ENCODE measurements around the gene ZNF618. TPM values are rescaled to one million over a fixed set of nuclear protein-coding genes. Genes with fewer than 3 reads are reported as not detected.

The ZNF618 gene
- total and polyA plus RNA-seq, 8 donors = 9.9 to 38.6 (median 34.9) TPM

DNA sequence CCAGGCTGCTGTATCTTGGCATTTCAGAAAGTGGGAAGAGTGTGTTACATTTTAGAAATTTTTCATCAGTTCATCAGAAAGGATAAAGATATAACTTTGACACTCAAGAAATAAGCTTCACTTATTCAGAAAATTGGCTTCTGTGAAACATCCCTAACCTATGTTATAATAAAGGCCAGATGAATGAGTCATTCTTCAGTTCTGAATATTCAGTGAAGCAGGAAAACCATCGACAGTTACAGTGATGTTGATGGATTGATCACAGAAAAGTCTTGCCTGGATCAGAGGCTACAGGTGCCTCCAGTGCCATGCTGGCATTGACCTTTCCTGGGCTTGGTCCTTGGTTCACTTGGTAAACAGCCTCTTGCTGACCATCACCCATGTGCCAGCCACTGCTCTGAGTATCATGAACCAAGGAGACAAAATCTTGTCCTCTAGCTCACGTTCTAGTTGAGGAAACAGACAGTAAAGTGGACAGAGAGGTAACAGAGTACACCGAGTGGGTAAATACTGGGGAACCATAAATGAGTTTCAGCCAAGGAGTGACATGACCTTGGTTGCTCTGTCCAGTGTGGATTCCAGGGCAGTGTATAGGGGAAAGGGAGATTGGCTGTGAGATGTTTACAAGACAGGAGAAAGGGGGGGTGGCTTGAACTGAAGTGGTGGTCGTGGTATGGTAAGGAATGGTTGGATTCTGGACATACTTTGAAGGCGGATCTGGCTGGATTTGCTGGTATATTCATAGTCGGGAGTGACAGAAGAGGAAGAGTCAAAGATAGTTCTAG is 103.4 kb downstream of the ZNF618 start:
- no peak for ATAC-seq
- Histone ChIP-seq H3K36me3 (no peaks in the 10 kb centered on the region), H3K27ac (no peak overlapping the region), H3K9me3 (no peaks in the 10 kb centered on the region), H3K4me3 (no peak overlapping the region), H3K4me1 (no peaks in the 10 kb centered on the region), H3K27me3 (no peaks in the 10 kb centered on the region)
- no peak for DNase-seq
- TF ChIP-seq, protein P1, sequence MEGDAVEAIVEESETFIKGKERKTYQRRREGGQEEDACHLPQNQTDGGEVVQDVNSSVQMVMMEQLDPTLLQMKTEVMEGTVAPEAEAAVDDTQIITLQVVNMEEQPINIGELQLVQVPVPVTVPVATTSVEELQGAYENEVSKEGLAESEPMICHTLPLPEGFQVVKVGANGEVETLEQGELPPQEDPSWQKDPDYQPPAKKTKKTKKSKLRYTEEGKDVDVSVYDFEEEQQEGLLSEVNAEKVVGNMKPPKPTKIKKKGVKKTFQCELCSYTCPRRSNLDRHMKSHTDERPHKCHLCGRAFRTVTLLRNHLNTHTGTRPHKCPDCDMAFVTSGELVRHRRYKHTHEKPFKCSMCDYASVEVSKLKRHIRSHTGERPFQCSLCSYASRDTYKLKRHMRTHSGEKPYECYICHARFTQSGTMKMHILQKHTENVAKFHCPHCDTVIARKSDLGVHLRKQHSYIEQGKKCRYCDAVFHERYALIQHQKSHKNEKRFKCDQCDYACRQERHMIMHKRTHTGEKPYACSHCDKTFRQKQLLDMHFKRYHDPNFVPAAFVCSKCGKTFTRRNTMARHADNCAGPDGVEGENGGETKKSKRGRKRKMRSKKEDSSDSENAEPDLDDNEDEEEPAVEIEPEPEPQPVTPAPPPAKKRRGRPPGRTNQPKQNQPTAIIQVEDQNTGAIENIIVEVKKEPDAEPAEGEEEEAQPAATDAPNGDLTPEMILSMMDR (IDR thresholded peaks at IDR 0.05) = no peak
- intact Hi-C loops (cut with DNase I) = no loop called here

DNA sequence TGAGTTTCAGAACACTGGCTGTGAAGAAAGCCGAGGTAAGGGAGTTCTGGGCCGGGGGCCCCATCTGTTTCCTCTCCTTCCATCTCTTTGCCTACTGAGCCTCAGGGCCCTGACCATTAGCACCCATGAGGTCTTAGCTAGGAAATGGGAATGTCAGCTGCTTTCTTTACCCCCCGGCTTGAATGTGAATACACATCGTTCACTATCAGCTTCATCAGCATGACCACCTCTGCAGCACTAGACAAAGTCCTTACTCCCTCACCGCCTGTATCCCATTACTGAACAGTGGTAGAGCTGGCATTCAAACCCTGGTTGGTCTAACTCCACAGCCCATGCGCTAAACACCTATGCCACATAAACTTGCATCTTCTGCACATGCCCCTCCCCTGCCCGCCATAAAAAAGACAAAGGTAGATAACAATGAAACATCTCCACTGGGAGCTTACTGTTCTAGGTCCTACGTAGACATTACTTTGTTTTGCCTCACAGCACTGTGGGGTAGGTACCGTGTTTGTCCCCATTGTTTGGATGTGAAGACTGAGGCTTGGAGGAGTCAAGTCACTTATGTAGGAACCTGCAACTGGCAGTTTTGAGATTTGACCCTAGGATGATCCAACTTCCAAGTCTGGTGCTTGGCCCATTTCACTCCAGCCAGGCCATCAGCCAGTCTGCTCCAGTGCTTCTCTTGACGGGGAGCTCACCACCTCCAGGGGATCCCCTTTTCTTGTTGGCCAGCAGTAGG is 108.7 kb downstream of the ZNF618 start:
- TF ChIP-seq, protein P1 (IDR thresholded peaks at IDR 0.05) = no peak
- ATAC-seq (no peak), DNase-seq (no peak)
- no peaks in the 10 kb centered on the region for H3K9me3 ChIP-seq
- H3K27ac ChIP-seq = no peak overlapping the region
- intact Hi-C loops (cut with DNase I) = no loop called here
- no peak overlapping the region for H3K4me3 ChIP-seq
- H3K4me1 ChIP-seq = peaks cover 0 to 3% of the 10 kb centered on the region in 2 donors
- no peaks in the 10 kb centered on the region for H3K27me3 ChIP-seq
- H3K36me3 ChIP-seq = no peaks in the 10 kb centered on the region

GRCh38 chr9:113985968-113986585 is 110.0 kb downstream of the ZNF618 start:
- Histone ChIP-seq H3K36me3 (no peaks in the 10 kb centered on the region), H3K4me3 (no peak overlapping the region), H3K4me1 (peaks cover 0 to 12% of the 10 kb centered on the region in 2 donors), H3K27me3 (no peaks in the 10 kb centered on the region), H3K9me3 (no peaks in the 10 kb centered on the region), H3K27ac (no peak overlapping the region)
- intact Hi-C loops (cut with DNase I) = no loop called here
- DNase-seq (no peak), ATAC-seq (peak; percentile 18)
- TF ChIP-seq, protein P1 (IDR thresholded peaks at IDR 0.05) = no peak

DNA sequence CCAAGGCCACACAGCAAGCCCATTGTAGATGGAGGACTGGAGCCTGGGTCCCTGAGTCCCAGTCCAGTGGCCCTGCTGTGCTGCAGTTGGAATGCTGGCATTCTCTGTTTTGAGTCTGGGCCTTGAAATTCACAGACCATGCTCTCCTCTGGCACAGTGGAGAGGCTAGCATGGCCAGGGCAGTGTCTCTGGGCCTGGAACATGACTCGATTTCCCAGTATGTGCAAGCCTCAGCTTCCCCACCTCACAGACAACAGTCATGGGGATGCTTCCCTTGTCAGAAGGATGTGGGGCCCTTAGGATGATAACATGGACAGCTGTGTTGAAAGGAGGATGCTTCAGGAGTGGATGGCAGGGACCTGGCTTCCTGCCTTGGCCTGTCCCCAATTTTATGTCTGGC is 110.8 kb downstream of the ZNF618 start:
- no peak for DNase-seq
- H3K36me3 ChIP-seq = no peaks in the 10 kb centered on the region
- H3K27me3 ChIP-seq = no peaks in the 10 kb centered on the region
- no peak overlapping the region for H3K27ac ChIP-seq
- peaks cover 0 to 20% of the 10 kb centered on the region in 2 donors for H3K4me1 ChIP-seq
- no peak for ATAC-seq
- TF ChIP-seq, protein P1 (IDR thresholded peaks at IDR 0.05) = no peak
- no peaks in the 10 kb centered on the region for H3K9me3 ChIP-seq
- H3K4me3 ChIP-seq = no peak overlapping the region
- intact Hi-C loops (cut with DNase I) = no loop called here

- ATAC-seq (no peak), DNase-seq (no peak)
- H3K4me1 ChIP-seq = peaks cover 0 to 26% of the 10 kb centered on the region in 2 donors
- no peaks in the 10 kb centered on the region for H3K27me3 ChIP-seq
- TF ChIP-seq, protein P1 (IDR thresholded peaks at IDR 0.05) = no peak
- no peak overlapping the region for H3K4me3 ChIP-seq
- no peaks in the 10 kb centered on the region for H3K9me3 ChIP-seq
- intact Hi-C loops (cut with DNase I) = no loop called here
- no peak overlapping the region for H3K27ac ChIP-seq
- no peaks in the 10 kb centered on the region for H3K36me3 ChIP-seq
These were observed 111.4 kb downstream of the ZNF618 start for GRCh38 chr9:113987526-113987925.

All from left lung (tissue), 10 donors.